Brain pericyte (primary cell): ENCODE data around the gene SNF8.
A peak's percentile ranks its signal among the peaks of the same experiment; 100 is the strongest.

ENCODE experiments used
- DNase-seq: peaks from one replicate; pipeline ENCODE4 v3.0.0-alpha.2; 2012; ENCODE audit warnings: low read depth, low spot score

Gene SNF8

GRCh38 chr17:48929812-48930165, 14.9 kb downstream of the SNF8 start:
- no peak for DNase-seq

GRCh38 chr17:48928876-48929811, 15.5 kb downstream of the SNF8 start:
- no peak for DNase-seq

GRCh38 chr17:48927978-48928745, 16.5 kb downstream of the SNF8 start:
- no peak for DNase-seq

GRCh38 chr17:48925991-48926342, 18.7 kb downstream of the SNF8 start:
- no peak for DNase-seq

GRCh38 chr17:48925251-48925990, 19.2 kb downstream of the SNF8 start:
- no peak for DNase-seq

- DNase-seq: no peak
These were observed 29.0 kb downstream of the SNF8 start for GRCh38 chr17:48915459-48916282.

GRCh38 chr17:48912476-48912875, 32.2 kb downstream of the SNF8 start:
- DNase-seq: no peak

GRCh38 chr17:48910370-48910769, 34.3 kb downstream of the SNF8 start:
- no peak for DNase-seq

- DNase-seq: no peak
These were observed 34.9 kb downstream of the SNF8 start for GRCh38 chr17:48909783-48910182.

GRCh38 chr17:48908853-48909394, 35.7 kb downstream of the SNF8 start:
- DNase-seq: peak; percentile 47

- peak; percentile 83 for DNase-seq
These were observed 36.4 kb downstream of the SNF8 start, which contains the start of gene UBE2Z for GRCh38 chr17:48908047-48908843. UBE2Z (plus strand) TSS chr17:48908407; CDS start chr17:48908504, 97 bp downstream.

GRCh38 chr17:48907713-48908046, 37.0 kb downstream of the SNF8 start:
- DNase-seq: no peak

- DNase-seq: no peak
These were observed 38.6 kb downstream of the SNF8 start for GRCh38 chr17:48905987-48906515.

GRCh38 chr17:48904428-48904827, 40.2 kb downstream of the SNF8 start:
- no peak for DNase-seq

- DNase-seq: no peak
These were observed 41.2 kb downstream of the SNF8 start for GRCh38 chr17:48903401-48903800.

- no peak for DNase-seq
These were observed 43.4 kb downstream of the SNF8 start for GRCh38 chr17:48901241-48901640.

GRCh38 chr17:48894886-48895285, 49.8 kb downstream of the SNF8 start:
- no peak for DNase-seq

GRCh38 chr17:48893646-48894508, 50.8 kb downstream of the SNF8 start:
- DNase-seq: no peak
